ENCODE results near the gene MYO18A. TPM values are rescaled to one million over a fixed set of nuclear protein-coding genes. Genes with fewer than 3 reads are reported as not detected.
A peak's percentile ranks its signal among the peaks of the same experiment; 100 is the strongest.

The MYO18A gene
- total and polyA plus RNA-seq, 2 of the 4 experiments (the other 2 are of a cell fraction) = 22.4 to 39.1 TPM

GRCh38 chr17:29129731-29130130 is 50.5 kb downstream of the MYO18A start:
- dilution Hi-C loops (cut with HindIII; ENCODE audit: low sequenced_read_pairs, unreplicated experiment) (no loop called here), in situ Hi-C loops (cut with MboI; ENCODE audit: low sequenced_read_pairs) (no loop called here)
- no peak for ATAC-seq (ENCODE audit: low read depth)

More at GRCh38 chr17:29129731-29130130, 50.5 kb downstream of the MYO18A start:
- Histone ChIP-seq H3K23ac (ENCODE audit: low read depth, low read length) (no peak overlapping the region), H4K91ac (ENCODE audit: insufficient read depth, low read depth, low read length) (no peak overlapping the region), H3K79me1 (ENCODE audit: low read depth in 1 of 2, low read length in 2 of 2) (peaks cover 48 to 60% of the 10 kb centered on the region in 2 experiments), H3K14ac (replicated peaks; ENCODE audit: low read depth, low read length) (no peak overlapping the region), H3K36me3 (ENCODE audit: control insufficient read depth, insufficient read depth, low read length) (0 out of 2 replicates have a peak, but pooled peaks cover 3% of the 10 kb centered on the region), H3K4me1 (ENCODE audit: control insufficient read depth, insufficient read depth, low read length) (peaks cover 24% of the 10 kb centered on the region), H2BK15ac (ENCODE audit: low read depth, low read length) (no peak overlapping the region), H4K20me1 (ENCODE audit: insufficient read depth, low read length) (peaks cover 11% of the 10 kb centered on the region; the same call in 1 of the 2 replicates), H3K27me3 (ENCODE audit: control insufficient read depth, insufficient read depth, low read length) (no peaks in the 10 kb centered on the region), H3K9me3 (ENCODE audit: control insufficient read depth, insufficient read depth, low read length) (no peaks in the 10 kb centered on the region), H2BK120ac (ENCODE audit: low read depth, low read length) (no peak overlapping the region), H3K27ac (ENCODE audit: insufficient read depth, low read length) (no peak overlapping the region), H3K4ac (ENCODE audit: low read depth, low read length) (no peak overlapping the region), H3K9me1 (ENCODE audit: insufficient read depth, low read length) (peaks cover 38% of the 10 kb centered on the region), H3K9ac (ENCODE audit: low read depth, low read length) (no peak overlapping the region), H3K4me3 (ENCODE audit: insufficient read depth, low read depth, low read length) (no peak overlapping the region), H3K4me2 (ENCODE audit: low read depth, low read length) (no peak overlapping the region), H2AK5ac (ENCODE audit: low read depth, low read length) (no peak overlapping the region), H4K5ac (ENCODE audit: low read depth, low read length) (no peak overlapping the region), H3K56ac (ENCODE audit: extremely low read depth, insufficient read depth, low read length) (no peak overlapping the region), H4K8ac (ENCODE audit: low read depth in 2 of 2, low read length in 2 of 2) (no peak overlapping the region), H2AFZ (replicated peaks; ENCODE audit: low read length, poor library complexity) (no peak overlapping the region), H2BK20ac (ENCODE audit: low read depth, low read length) (no peak overlapping the region), H2AK9ac (replicated peaks; ENCODE audit: low read depth, low read length, poor library complexity) (peak overlapping the region; percentile 45), H2BK5ac (ENCODE audit: low read depth, low read length, poor library complexity, severe bottlenecking) (no peak overlapping the region), H3K18ac (ENCODE audit: low read depth, low read length) (no peak overlapping the region)
- no peak for DNase-seq
- POLR2A ChIA-PET (ENCODE audit: unreplicated experiment) = no interaction called here
- CTCF ChIA-PET = interaction anchor here (1.2 kb wide), 1 partner anchor 164 kb away, joined by 3 read pairs; no protein-coding TSS in a partner anchor
- no CpG with 5 or more reads among the region's 4 CpGs for WGBS, 2 experiments (ENCODE audit: extremely low coverage in 2 of 2, insufficient read length in 1 of 2)
- BruUV-seq (replicated peaks) = no TSS peak
- no peak for TF ChIP-seq CHD1 (IDR thresholded peaks at IDR 0.05; ENCODE audit: low read depth, low read length)
- intact Hi-C loops (cut with micrococcal nuclease) = no loop called here

Data from IMR-90 (cell line).